Pons (tissue), 1 donor: ENCODE results near the gene RARS1.

Experiments used
- DNase-seq: peaks from one replicate; pipeline ENCODE4 v3.0.0-alpha.2; 2016; ENCODE audit warnings: low spot score

The RARS1 gene

GRCh38 chr5:168486136-168486879 is at the start of gene RARS1:
RARS1 (plus strand) TSS chr5:168486471; CDS start chr5:168486499, 28 bp downstream.
- DNase-seq: peak; percentile 94

- DNase-seq: no peak
Observed at GRCh38 chr5:168438349-168438748, 47.9 kb upstream of the RARS1 start.

- DNase-seq: no peak
Observed at GRCh38 chr5:168443533-168443932, 42.7 kb upstream of the RARS1 start.

GRCh38 chr5:168443950-168444700 is 42.1 kb upstream of the RARS1 start:
- no peak for DNase-seq

- no peak for DNase-seq
Observed at GRCh38 chr5:168446983-168447619, 39.2 kb upstream of the RARS1 start.

- no peak for DNase-seq
Observed at GRCh38 chr5:168447808-168448207, 38.5 kb upstream of the RARS1 start.

GRCh38 chr5:168449166-168449565 is 37.1 kb upstream of the RARS1 start:
- DNase-seq: no peak

GRCh38 chr5:168451565-168451964 is 34.7 kb upstream of the RARS1 start:
- no peak for DNase-seq

- no peak for DNase-seq
Observed at GRCh38 chr5:168455201-168455600, 31.1 kb upstream of the RARS1 start.

- DNase-seq: no peak
Observed at GRCh38 chr5:168457542-168457941, 28.7 kb upstream of the RARS1 start.

GRCh38 chr5:168460606-168461005 is 25.7 kb upstream of the RARS1 start:
- no peak for DNase-seq

GRCh38 chr5:168463081-168463480 is 23.2 kb upstream of the RARS1 start:
- DNase-seq: no peak

GRCh38 chr5:168464214-168464613 is 22.1 kb upstream of the RARS1 start:
- DNase-seq: no peak

- DNase-seq: no peak
Observed at GRCh38 chr5:168464641-168465040, 21.6 kb upstream of the RARS1 start.

- DNase-seq: no peak
Observed at GRCh38 chr5:168467755-168468330, 18.4 kb upstream of the RARS1 start.

- DNase-seq: no peak
Observed at GRCh38 chr5:168468836-168469235, 17.4 kb upstream of the RARS1 start.

- DNase-seq: no peak
Observed at GRCh38 chr5:168469816-168470215, 16.5 kb upstream of the RARS1 start.

GRCh38 chr5:168471785-168472184 is 14.5 kb upstream of the RARS1 start:
- DNase-seq: no peak

GRCh38 chr5:168472329-168472728 is 13.9 kb upstream of the RARS1 start:
- DNase-seq: no peak

- no peak for DNase-seq
Observed at GRCh38 chr5:168474319-168474718, 12.0 kb upstream of the RARS1 start.

- no peak for DNase-seq
Observed at GRCh38 chr5:168477060-168477459, 9.2 kb upstream of the RARS1 start.

GRCh38 chr5:168479166-168479565 is 7.1 kb upstream of the RARS1 start:
- no peak for DNase-seq

GRCh38 chr5:168480601-168481000 is 5.7 kb upstream of the RARS1 start:
- no peak for DNase-seq
